ENCODE measurements around the gene CEACAM1. TPM values are rescaled to one million over a fixed set of nuclear protein-coding genes. Genes with fewer than 3 reads are reported as not detected.

CEACAM1 gene
- total and polyA plus RNA-seq, 2 of the 13 experiments (the other 11 are each of a cell fraction or from before 2014, with no cell fraction given) = 13.5 to 332 TPM

DNA sequence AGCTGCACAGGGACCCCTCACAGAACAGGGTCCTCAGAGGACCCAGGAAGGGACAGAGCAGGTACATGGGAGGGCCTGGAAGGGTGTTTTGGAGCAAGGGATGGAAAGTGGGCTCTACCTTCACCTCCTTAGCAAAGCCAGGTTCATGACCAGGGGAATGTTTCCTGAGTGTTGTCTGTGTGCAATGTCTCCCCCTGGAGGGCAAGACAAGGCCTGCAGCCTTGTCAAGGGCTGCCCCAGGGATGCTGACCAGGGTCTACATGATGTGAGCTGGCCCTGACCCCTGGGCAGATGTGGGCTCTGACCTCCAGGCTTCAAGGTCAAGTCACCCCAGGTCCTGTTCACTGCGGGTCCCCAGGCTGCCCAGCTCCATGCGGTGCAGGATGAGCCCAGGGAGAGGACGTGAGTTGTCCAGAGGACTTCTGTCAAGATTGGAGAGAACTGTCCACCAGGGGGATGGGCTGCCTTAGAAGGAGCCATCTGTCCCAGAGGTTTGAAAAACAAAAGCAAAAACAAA lies 1.0 kb upstream of the CEACAM1 start (continued):
- TF ChIP-seq, protein P1, sequence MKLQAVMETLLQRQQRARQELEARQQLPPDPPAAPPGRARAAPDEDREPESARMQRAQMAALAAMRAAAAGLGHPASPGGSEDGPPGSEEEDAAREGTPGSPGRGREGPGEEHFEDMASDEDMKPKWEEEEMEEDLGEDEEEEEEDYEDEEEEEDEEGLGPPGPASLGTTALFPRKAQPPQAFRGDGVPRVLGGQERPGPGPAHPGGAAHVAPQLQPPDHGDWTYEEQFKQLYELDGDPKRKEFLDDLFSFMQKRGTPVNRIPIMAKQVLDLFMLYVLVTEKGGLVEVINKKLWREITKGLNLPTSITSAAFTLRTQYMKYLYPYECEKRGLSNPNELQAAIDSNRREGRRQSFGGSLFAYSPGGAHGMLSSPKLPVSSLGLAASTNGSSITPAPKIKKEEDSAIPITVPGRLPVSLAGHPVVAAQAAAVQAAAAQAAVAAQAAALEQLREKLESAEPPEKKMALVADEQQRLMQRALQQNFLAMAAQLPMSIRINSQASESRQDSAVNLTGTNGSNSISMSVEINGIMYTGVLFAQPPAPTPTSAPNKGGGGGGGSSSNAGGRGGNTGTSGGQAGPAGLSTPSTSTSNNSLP (IDR thresholded peaks at IDR 0.05; ENCODE audit: low read depth, low read length) = no peak
- TF ChIP-seq, protein P2, sequence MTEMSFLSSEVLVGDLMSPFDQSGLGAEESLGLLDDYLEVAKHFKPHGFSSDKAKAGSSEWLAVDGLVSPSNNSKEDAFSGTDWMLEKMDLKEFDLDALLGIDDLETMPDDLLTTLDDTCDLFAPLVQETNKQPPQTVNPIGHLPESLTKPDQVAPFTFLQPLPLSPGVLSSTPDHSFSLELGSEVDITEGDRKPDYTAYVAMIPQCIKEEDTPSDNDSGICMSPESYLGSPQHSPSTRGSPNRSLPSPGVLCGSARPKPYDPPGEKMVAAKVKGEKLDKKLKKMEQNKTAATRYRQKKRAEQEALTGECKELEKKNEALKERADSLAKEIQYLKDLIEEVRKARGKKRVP (CRISPR knock-in tag; IDR thresholded peaks at IDR 0.05) = no peak
- TF ChIP-seq ZNF616 (CRISPR knock-in tag; IDR thresholded peaks at IDR 0.05; ENCODE audit: low read depth) (no peak), ZFP36L2 (CRISPR knock-in tag; IDR thresholded peaks at IDR 0.05) (no peak), RFX5 (IDR thresholded peaks at IDR 0.05; ENCODE audit: low read depth, low read length) (no peak), SRSF4 (IDR thresholded peaks at IDR 0.05; ENCODE audit: low read depth, low read length, poor library complexity, severe bottlenecking) (no peak), BHLHE40 (IDR thresholded peaks at IDR 0.05; ENCODE audit: low read length) (no peak), SCMH1 (CRISPR knock-in tag; IDR thresholded peaks at IDR 0.05; ENCODE audit: borderline replicate concordance) (no peak), ZNF24 (IDR thresholded peaks at IDR 0.05) (no peak), ZNF619 (CRISPR knock-in tag; IDR thresholded peaks at IDR 0.05) (no peak), NAIF1 (CRISPR knock-in tag; IDR thresholded peaks at IDR 0.05; ENCODE audit: borderline replicate concordance) (no peak), REXO4 (CRISPR knock-in tag; IDR thresholded peaks at IDR 0.05; ENCODE audit: borderline replicate concordance) (no peak), ZNF749 (CRISPR knock-in tag; IDR thresholded peaks at IDR 0.05; ENCODE audit: borderline replicate concordance) (no peak), GABPB1 (CRISPR knock-in tag; IDR thresholded peaks at IDR 0.05) (peak; percentile 35), ZNF124 (CRISPR knock-in tag; IDR thresholded peaks at IDR 0.05) (no peak), DNMT3B (CRISPR knock-in tag; conservative IDR thresholded peaks at IDR 0.05) (no peak), SETDB1 (CRISPR knock-in tag; IDR thresholded peaks at IDR 0.05; ENCODE audit: borderline replicate concordance) (no peak), SOX6 (IDR thresholded peaks at IDR 0.05) (no peak), SOX6 (CRISPR knock-in tag; IDR thresholded peaks at IDR 0.05) (peak; percentile 59)
- TF ChIP-seq, protein P3, sequence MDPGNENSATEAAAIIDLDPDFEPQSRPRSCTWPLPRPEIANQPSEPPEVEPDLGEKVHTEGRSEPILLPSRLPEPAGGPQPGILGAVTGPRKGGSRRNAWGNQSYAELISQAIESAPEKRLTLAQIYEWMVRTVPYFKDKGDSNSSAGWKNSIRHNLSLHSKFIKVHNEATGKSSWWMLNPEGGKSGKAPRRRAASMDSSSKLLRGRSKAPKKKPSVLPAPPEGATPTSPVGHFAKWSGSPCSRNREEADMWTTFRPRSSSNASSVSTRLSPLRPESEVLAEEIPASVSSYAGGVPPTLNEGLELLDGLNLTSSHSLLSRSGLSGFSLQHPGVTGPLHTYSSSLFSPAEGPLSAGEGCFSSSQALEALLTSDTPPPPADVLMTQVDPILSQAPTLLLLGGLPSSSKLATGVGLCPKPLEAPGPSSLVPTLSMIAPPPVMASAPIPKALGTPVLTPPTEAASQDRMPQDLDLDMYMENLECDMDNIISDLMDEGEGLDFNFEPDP (CRISPR knock-in tag; conservative IDR thresholded peaks at IDR 0.05) = no peak
- TF ChIP-seq, protein P4, sequence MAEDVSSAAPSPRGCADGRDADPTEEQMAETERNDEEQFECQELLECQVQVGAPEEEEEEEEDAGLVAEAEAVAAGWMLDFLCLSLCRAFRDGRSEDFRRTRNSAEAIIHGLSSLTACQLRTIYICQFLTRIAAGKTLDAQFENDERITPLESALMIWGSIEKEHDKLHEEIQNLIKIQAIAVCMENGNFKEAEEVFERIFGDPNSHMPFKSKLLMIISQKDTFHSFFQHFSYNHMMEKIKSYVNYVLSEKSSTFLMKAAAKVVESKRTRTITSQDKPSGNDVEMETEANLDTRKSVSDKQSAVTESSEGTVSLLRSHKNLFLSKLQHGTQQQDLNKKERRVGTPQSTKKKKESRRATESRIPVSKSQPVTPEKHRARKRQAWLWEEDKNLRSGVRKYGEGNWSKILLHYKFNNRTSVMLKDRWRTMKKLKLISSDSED (CRISPR knock-in tag; IDR thresholded peaks at IDR 0.05) = no peak
- TF ChIP-seq, protein P5, sequence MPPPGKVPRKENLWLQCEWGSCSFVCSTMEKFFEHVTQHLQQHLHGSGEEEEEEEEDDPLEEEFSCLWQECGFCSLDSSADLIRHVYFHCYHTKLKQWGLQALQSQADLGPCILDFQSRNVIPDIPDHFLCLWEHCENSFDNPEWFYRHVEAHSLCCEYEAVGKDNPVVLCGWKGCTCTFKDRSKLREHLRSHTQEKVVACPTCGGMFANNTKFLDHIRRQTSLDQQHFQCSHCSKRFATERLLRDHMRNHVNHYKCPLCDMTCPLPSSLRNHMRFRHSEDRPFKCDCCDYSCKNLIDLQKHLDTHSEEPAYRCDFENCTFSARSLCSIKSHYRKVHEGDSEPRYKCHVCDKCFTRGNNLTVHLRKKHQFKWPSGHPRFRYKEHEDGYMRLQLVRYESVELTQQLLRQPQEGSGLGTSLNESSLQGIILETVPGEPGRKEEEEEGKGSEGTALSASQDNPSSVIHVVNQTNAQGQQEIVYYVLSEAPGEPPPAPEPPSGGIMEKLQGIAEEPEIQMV (CRISPR knock-in tag; IDR thresholded peaks at IDR 0.05; ENCODE audit: low read depth) = no peak; the same call in 1 of the 2 replicates

Data from HepG2 (cell line).